ENCODE data around the gene ADAMTS17. TPM values are rescaled to one million over a fixed set of nuclear protein-coding genes. Genes with fewer than 3 reads are reported as not detected.

The ADAMTS17 gene
- total RNA-seq, 1 experiment from 2014 or later = 3.2 TPM

DNA sequence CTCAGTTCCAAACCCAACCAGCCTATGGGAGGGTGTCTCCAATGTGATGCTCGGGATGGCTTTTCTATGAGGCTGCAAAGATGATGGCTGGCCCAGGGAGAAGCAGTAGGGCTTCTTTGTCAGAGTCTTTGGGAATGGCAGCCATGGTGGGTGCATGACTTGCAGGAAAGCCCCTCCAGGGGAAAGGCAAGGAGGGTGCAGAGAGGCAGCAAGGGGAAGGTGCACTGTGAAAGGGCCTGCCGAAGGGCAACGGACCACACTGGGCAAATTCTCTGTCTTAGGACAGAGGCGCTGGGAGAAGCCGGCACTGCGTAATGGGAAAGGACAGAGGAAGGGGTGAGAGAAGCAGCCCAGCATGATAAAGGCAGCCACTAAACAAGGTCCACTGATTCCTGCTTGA is 305.8 kb downstream of the ADAMTS17 start:
- no peak for DNase-seq
- Histone ChIP-seq H2AFZ (no peak overlapping the region), H3K79me2 (ENCODE audit: low read depth) (no peaks in the 10 kb centered on the region), H3F3A (ENCODE audit: insufficient read depth, low read depth) (peaks cover 5% of the 10 kb centered on the region; the same call in 1 of the 2 replicates), H3K27me3 (ENCODE audit: insufficient read depth, low read depth) (no peaks in the 10 kb centered on the region), H3K4me1 (replicated peaks; ENCODE audit: insufficient read depth) (peaks cover 10% of the 10 kb centered on the region), H3K9me3 (ENCODE audit: insufficient read depth, low read depth) (no peaks in the 10 kb centered on the region), H3K9me2 (ENCODE audit: insufficient read depth) (no peaks in the 10 kb centered on the region), H4K20me1 (ENCODE audit: insufficient read depth) (no peaks in the 10 kb centered on the region), H3K27ac (no peak overlapping the region), H3K4me3 (no peak overlapping the region), H3K36me3 (ENCODE audit: low read depth) (no peaks in the 10 kb centered on the region), H3K4me2 (no peak overlapping the region)
- ChIA-PET POLR2A (ENCODE audit: unreplicated experiment) (no interaction called here), CTCF (no interaction called here)
- TF ChIP-seq EZH2 (IDR thresholded peaks at IDR 0.05; ENCODE audit: low read depth) = no peak
- TF ChIP-seq, protein P1, sequence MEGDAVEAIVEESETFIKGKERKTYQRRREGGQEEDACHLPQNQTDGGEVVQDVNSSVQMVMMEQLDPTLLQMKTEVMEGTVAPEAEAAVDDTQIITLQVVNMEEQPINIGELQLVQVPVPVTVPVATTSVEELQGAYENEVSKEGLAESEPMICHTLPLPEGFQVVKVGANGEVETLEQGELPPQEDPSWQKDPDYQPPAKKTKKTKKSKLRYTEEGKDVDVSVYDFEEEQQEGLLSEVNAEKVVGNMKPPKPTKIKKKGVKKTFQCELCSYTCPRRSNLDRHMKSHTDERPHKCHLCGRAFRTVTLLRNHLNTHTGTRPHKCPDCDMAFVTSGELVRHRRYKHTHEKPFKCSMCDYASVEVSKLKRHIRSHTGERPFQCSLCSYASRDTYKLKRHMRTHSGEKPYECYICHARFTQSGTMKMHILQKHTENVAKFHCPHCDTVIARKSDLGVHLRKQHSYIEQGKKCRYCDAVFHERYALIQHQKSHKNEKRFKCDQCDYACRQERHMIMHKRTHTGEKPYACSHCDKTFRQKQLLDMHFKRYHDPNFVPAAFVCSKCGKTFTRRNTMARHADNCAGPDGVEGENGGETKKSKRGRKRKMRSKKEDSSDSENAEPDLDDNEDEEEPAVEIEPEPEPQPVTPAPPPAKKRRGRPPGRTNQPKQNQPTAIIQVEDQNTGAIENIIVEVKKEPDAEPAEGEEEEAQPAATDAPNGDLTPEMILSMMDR (conservative IDR thresholded peaks at IDR 0.05) = no peak
- intact Hi-C loops (cut with micrococcal nuclease; ENCODE audit: unreplicated experiment) = no loop called here
- no TSS peak for BruUV-seq (replicated peaks)

GRCh38 chr15:100034191-100034590 is 307.6 kb downstream of the ADAMTS17 start:
- intact Hi-C loops (cut with micrococcal nuclease; ENCODE audit: unreplicated experiment) = no loop called here
- Histone ChIP-seq H3K27ac (no peak overlapping the region), H3K9me3 (ENCODE audit: insufficient read depth, low read depth) (no peaks in the 10 kb centered on the region), H4K20me1 (ENCODE audit: insufficient read depth) (no peaks in the 10 kb centered on the region), H3K4me3 (no peak overlapping the region), H3F3A (ENCODE audit: insufficient read depth, low read depth) (peaks cover 5% of the 10 kb centered on the region; the same call in 1 of the 2 replicates), H3K27me3 (ENCODE audit: insufficient read depth, low read depth) (no peaks in the 10 kb centered on the region), H3K4me1 (replicated peaks; ENCODE audit: insufficient read depth) (peaks cover 10% of the 10 kb centered on the region), H3K9me2 (ENCODE audit: insufficient read depth) (no peaks in the 10 kb centered on the region), H3K4me2 (no peak overlapping the region), H3K79me2 (ENCODE audit: low read depth) (no peaks in the 10 kb centered on the region), H2AFZ (no peak overlapping the region), H3K36me3 (ENCODE audit: low read depth) (no peaks in the 10 kb centered on the region)
- DNase-seq = no peak
- ChIA-PET CTCF (no interaction called here), POLR2A (ENCODE audit: unreplicated experiment) (no interaction called here)
- TF ChIP-seq, protein P1 (conservative IDR thresholded peaks at IDR 0.05) = no peak
- TF ChIP-seq EZH2 (IDR thresholded peaks at IDR 0.05; ENCODE audit: low read depth) = no peak
- no TSS peak for BruUV-seq (replicated peaks)

- Histone ChIP-seq H3K4me3 (no peak overlapping the region), H3K4me1 (replicated peaks; ENCODE audit: insufficient read depth) (peaks cover 10% of the 10 kb centered on the region), H3K36me3 (ENCODE audit: low read depth) (no peaks in the 10 kb centered on the region), H3K79me2 (ENCODE audit: low read depth) (no peaks in the 10 kb centered on the region), H3K4me2 (no peak overlapping the region), H3F3A (ENCODE audit: insufficient read depth, low read depth) (peaks cover 5% of the 10 kb centered on the region; the same call in 1 of the 2 replicates), H3K9me3 (ENCODE audit: insufficient read depth, low read depth) (no peaks in the 10 kb centered on the region), H3K9me2 (ENCODE audit: insufficient read depth) (no peaks in the 10 kb centered on the region), H2AFZ (no peak overlapping the region), H4K20me1 (ENCODE audit: insufficient read depth) (no peaks in the 10 kb centered on the region), H3K27ac (no peak overlapping the region), H3K27me3 (ENCODE audit: insufficient read depth, low read depth) (no peaks in the 10 kb centered on the region)
- ChIA-PET CTCF (no interaction called here), POLR2A (ENCODE audit: unreplicated experiment) (no interaction called here)
- no peak for DNase-seq
- intact Hi-C loops (cut with micrococcal nuclease; ENCODE audit: unreplicated experiment) = no loop called here
- no TSS peak for BruUV-seq (replicated peaks)
- TF ChIP-seq, protein P1 (conservative IDR thresholded peaks at IDR 0.05) = no peak
- no peak for TF ChIP-seq EZH2 (IDR thresholded peaks at IDR 0.05; ENCODE audit: low read depth)
Observed at GRCh38 chr15:100033140-100033857, 308.5 kb downstream of the ADAMTS17 start.
